ENCODE measurements around the gene RARS2. TPM values are rescaled to one million over a fixed set of nuclear protein-coding genes. Genes with fewer than 3 reads are reported as not detected.

The RARS2 gene
- total and polyA plus RNA-seq, 2 donors (not counting 3 experiments of a cell fraction or from before 2014, with no cell fraction given): 7.4 to 33.7 TPM

DNA sequence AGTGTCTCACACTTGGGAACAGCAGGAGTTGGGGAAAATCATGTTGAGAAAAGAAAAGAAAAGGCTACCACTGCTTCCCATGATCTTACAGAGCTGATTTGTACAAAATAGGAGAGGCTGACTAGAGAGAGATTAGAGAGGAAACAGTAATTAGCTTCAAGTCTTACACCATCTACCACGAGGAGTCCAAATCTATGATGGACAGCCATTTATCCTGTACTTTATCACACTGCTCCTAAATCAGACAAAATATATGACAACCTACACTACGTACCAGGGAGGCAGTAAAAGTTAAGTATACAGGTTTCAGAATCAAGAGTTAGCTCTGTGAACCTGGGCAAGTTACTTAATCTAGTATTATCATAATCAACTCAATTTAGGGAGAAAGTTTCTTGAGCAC, 38.0 kb downstream of the RARS2 start:
- Histone ChIP-seq H3K4me1 (ENCODE audit: control insufficient read depth, extremely low read depth, insufficient read depth, low read length) (no peaks in the 10 kb centered on the region), H3K27me3 (ENCODE audit: control insufficient read depth in 2 of 2, insufficient read depth in 2 of 2, low read length in 2 of 2) (no peaks in the 10 kb centered on the region), H3K4me2 (ENCODE audit: insufficient read depth, low read length) (no peak overlapping the region), H3K9me1 (replicated peaks; ENCODE audit: control insufficient read depth, extremely low read depth, insufficient read depth, low read length) (no peaks in the 10 kb centered on the region), H4K20me1 (replicated peaks; ENCODE audit: control insufficient read depth, extremely low read depth, insufficient read depth, low read length) (no peaks in the 10 kb centered on the region), H2AFZ (ENCODE audit: low read depth, low read length) (no peak overlapping the region), H3K36me3 (ENCODE audit: control insufficient read depth in 2 of 2, extremely low read depth in 1 of 2, insufficient read depth in 2 of 2, low read length in 2 of 2) (peaks cover 3 to 9% of the 10 kb centered on the region in 2 experiments), H3K27ac (ENCODE audit: insufficient read depth, low read depth, low read length) (no peak overlapping the region), H3K79me2 (ENCODE audit: control insufficient read depth, insufficient read depth, low read length) (no peaks in the 10 kb centered on the region), H3K4me3 (replicated peaks in 1 of 3; ENCODE audit: insufficient read depth in 1 of 3, low read depth in 1 of 3, low read length in 3 of 3) (no peak overlapping the region), H3K9ac (replicated peaks; ENCODE audit: extremely low read depth, insufficient read depth, low read length) (no peak overlapping the region), H3K9me3 (replicated peaks; ENCODE audit: control insufficient read depth, insufficient read depth, low read length) (no peaks in the 10 kb centered on the region)
- DNase-seq (ENCODE audit: low read depth, low spot score): no peak
- no TSS peak for BruUV-seq (replicated peaks)
- FAIRE-seq: no peak
- POLR2A ChIA-PET: no interaction called here
- TF ChIP-seq CTCF (IDR thresholded peaks at IDR 0.05; ENCODE audit: extremely low read depth in 1 of 2, insufficient read depth in 1 of 2, low read depth in 1 of 2, low read length in 2 of 2): no peak
- no peak for TF ChIP-seq FOS (IDR thresholded peaks at IDR 0.05; ENCODE audit: borderline replicate concordance, insufficient read depth, low read length)
- TF ChIP-seq, protein P1, sequence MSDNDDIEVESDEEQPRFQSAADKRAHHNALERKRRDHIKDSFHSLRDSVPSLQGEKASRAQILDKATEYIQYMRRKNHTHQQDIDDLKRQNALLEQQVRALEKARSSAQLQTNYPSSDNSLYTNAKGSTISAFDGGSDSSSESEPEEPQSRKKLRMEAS (IDR thresholded peaks at IDR 0.05; ENCODE audit: insufficient read depth, insufficient read length): no peak
- no peak for TF ChIP-seq JUN (IDR thresholded peaks at IDR 0.05; ENCODE audit: borderline replicate concordance, insufficient read depth, insufficient read length, low read depth)
- TF ChIP-seq POLR2AphosphoS5 (IDR thresholded peaks at IDR 0.05; ENCODE audit: insufficient read depth, low read depth, low read length): no peak
- TF ChIP-seq MYC (IDR thresholded peaks at IDR 0.05; ENCODE audit: low read depth, low read length): no peak
- TF ChIP-seq EZH2 (IDR thresholded peaks at IDR 0.05; ENCODE audit: borderline replicate concordance, low read depth, low read length, severe bottlenecking): no peak
- no peak for TF ChIP-seq GATA2 (IDR thresholded peaks at IDR 0.05; ENCODE audit: insufficient read depth, insufficient read length, low read depth, low read length)
- no peak for TF ChIP-seq POLR2A (IDR thresholded peaks at IDR 0.05; ENCODE audit: low read depth, low read length)
- dilution Hi-C loops (cut with MboI; ENCODE audit: extremely low pct_ligation_motif_present, low sequenced_read_pairs): no loop called here
- CTCF ChIA-PET: interaction anchor here (0.6 kb wide), 1 partner anchor 511 kb away, joined by 3 read pairs; no protein-coding TSS in a partner anchor
- intact Hi-C loops (cut with micrococcal nuclease): no loop called here
